Stimulated activated CD4-positive, alpha-beta T cell treated with anti-CD3 and anti-CD28 coated beads, Interleukin-1b, Interleukin-23, amount 100 ng/mL, for 48 hours (primary cell): Measurements from ENCODE around the gene AP4M1.
A peak's percentile ranks its signal among the peaks of the same experiment; 100 is the strongest.
"Not testable (repeated sequence)": the region's sequence is repeated elsewhere in the genome, so short reads cannot be mapped to it uniquely, and the experiment has no call there.

Experiments used
- DNase-seq: peaks from one replicate; pipeline ENCODE4 v3.0.0-alpha.2; 2020

The AP4M1 gene

GRCh38 chr7:100111156-100111555 is 9.7 kb downstream of the AP4M1 start:
- DNase-seq = no peak

GRCh38 chr7:100111914-100112313 is 10.5 kb downstream of the AP4M1 start:
- DNase-seq = no peak

DNA sequence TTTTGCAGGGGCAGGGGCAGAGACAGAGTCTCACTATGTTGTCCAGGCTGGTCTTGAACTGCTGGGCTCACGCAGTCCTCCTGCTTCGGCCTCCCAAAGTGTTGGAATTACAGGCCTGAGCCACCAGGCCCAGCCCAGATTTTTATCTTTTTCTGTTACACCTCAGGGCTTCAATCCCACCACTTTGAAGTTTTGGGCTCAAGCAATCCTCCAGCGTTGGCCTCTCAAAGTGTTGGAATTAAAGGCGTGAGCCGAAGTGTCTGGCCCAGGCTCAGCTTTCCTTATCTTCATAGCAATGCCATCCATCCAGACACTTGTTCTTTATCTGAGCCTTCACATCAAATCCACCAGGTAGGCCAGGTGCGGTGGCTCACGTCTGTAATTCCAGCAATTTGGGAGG is 13.6 kb downstream of the AP4M1 start:
- no peak for DNase-seq

DNA sequence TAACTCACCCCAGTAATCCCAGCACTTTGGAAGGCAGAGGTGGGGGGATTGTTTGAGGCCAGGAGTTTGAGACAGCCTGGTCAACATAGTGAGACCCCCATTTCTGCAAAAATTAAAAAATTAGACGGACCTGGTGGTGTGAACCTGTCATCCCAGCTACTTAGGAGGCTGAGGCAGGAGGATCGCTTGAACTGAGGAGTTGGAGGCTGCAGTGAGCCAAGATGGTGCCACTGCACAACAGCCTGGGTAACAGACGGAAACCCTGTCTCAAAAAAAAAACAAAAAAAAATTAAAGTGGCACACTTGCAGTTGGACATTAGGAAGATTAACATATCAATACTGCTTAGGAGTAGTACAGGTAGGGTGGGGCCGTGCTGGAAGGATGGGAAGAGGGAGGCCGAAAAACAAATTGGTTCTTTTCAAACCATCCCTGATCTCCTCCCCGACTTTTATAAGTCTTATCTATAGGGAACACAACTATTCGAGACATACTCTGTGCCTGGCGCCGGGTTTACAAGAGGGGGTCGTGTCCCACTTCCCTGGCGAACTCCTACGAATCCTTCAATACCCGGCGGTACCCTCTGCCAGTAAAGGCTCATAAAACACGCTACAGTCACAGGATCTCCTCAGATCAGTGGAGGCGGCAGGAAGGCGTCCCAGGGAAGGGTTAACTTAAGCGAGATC is 17.1 kb downstream of the AP4M1 start:
- DNase-seq = no peak

GRCh38 chr7:100119072-100119969 is 17.9 kb downstream of the AP4M1 start, which contains the start of the genes CNPY4 and TAF6:
CNPY4 (plus strand) TSS chr7:100119634; CDS start chr7:100119745, 111 bp downstream.
TAF6 (minus strand) TSS chr7:100119358; CDS start chr7:100114209, 5,149 bp downstream.
- peak; percentile 95 for DNase-seq

- DNase-seq = peak; percentile 75
Measured at GRCh38 chr7:100119970-100120732, 18.7 kb downstream of the AP4M1 start.

DNA sequence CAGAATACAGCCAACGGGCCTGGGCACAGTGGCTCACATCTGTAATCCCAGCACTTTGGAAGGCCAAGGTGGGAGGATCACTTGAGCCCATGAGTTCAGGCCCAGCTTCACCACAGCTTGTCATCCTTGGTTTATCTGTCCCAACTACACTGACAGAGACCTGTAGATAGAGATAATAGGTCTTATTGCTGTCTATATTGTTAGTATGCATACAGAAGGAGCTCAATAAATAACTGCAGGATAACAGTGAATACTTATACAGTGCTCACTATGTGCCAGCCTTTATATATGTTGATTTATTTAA is 19.2 kb downstream of the AP4M1 start:
- no peak for DNase-seq

- DNase-seq = no peak
Measured at GRCh38 chr7:100122067-100122466, 20.6 kb downstream of the AP4M1 start.

DNA sequence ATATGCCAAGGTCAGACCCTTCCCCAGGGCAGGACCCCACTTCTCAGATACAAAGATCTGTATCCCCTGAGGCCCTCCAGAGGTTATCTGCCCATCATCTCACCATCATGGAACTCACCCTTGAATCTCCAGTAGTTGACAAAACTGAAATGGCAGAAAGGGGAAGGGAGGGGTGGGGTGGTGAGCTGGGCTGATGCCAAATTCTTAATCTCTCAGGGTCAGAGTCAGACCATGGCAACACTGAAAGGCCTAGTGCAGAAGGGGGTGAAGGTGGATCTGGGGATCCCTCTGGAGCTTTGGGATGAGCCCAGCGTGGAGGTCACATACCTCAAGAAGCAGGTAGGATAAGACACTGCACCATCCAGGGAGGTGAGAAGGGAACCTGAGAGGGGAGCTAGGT is 21.1 kb downstream of the AP4M1 start:
- no peak for DNase-seq

DNA sequence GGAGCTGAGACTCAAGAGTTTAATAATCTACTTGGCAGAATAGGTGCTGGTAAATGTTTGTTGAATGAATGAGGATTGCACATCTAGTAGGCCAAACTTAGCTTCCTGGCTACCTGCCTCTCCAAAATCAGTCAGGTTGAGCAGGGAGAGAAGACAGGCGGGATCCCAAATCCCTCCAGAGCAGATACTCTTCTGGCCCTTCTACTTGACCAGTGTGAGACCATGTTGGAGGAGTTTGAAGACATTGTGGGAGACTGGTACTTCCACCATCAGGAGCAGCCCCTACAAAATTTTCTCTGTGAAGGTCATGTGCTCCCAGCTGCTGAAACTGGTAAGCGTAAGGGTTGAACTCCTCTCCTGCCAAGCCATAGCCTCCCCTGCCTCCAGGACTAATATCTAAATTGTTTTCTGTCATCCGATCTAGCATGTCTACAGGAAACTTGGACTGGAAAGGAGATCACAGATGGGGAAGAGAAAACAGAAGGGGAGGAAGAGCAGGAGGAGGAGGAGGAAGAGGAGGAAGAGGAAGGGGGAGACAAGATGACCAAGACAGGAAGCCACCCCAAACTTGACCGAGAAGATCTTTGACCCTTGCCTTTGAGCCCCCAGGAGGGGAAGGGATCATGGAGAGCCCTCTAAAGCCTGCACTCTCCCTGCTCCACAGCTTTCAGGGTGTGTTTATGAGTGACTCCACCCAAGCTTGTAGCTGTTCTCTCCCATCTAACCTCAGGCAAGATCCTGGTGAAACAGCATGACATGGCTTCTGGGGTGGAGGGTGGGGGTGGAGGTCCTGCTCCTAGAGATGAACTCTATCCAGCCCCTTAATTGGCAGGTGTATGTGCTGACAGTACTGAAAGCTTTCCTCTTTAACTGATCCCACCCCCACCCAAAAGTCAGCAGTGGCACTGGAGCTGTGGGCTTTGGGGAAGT is 23.1 kb downstream of the AP4M1 start:
- no peak for DNase-seq

DNA sequence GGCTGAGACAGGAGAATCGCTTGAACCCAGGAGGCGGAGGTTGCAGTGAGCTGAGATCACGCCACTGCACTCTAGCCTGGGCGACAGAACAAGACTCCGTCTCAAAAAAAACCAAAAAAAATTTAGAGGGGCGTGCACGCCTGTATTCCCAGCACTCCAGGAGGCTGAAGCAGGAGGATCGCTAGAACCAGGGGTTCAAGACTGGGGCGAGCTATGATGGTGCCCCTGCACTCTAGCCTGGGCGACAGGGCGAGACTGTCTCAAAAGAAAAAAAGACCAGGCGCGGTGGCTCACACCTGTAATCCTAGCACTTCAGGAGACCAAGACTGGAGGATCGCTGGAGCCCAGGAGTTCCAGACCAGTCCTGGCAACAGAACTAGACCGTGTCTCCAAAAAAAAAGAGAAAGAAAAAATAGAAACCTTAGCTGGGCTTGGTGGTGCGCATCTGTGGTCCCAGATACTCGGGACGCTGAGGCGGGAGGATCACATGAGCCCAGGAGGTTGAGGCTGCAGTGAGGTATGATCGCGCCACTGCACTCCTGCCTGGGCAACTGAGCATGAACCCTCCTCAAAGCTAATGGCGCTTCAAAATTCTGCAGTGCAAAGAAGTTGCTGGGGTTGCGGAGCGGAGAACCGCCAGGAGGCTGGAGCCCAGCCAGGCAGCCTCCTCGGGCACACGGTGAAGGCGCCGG is 24.9 kb downstream of the AP4M1 start:
- no peak for DNase-seq

GRCh38 chr7:100126931-100127865 is 25.8 kb downstream of the AP4M1 start, which contains the start of gene MBLAC1:
MBLAC1 (plus strand) TSS chr7:100126967; CDS start chr7:100127396, 429 bp downstream.
- peak; percentile 91 for DNase-seq

- no peak for DNase-seq
Measured at GRCh38 chr7:100127866-100128636, 26.6 kb downstream of the AP4M1 start.

GRCh38 chr7:100128637-100128963 is 27.2 kb downstream of the AP4M1 start:
- DNase-seq = no peak

- not testable (repeated sequence) for DNase-seq
Measured at GRCh38 chr7:100130220-100130607, 28.8 kb downstream of the AP4M1 start.

GRCh38 chr7:100130608-100131453 is 29.4 kb downstream of the AP4M1 start:
- peak; percentile 79 for DNase-seq

GRCh38 chr7:100132126-100132525 is 30.7 kb downstream of the AP4M1 start:
- no peak for DNase-seq

DNA sequence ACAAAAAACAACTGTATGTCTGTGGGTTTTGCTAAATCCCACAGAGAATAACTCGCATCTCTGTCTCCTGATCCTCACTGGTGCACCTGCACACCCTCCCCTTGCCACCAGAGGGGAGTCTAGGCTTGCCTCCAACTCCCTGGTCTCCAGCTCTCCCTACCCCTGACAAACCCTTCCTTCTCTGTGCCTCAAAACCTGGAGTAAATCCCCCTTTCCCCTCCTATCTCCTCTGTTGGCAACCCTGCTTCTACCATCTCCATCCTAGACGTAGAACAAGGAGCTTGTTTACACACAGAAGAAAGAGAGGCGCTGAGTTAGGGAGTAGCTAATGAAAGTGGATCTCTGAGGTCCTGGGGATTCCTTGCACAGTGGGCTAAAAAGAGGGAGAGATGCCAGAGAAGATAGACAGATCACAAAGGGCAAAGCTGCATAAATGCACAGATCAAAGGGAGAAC is 31.3 kb downstream of the AP4M1 start:
- DNase-seq = peak; percentile 66
